ENCODE results near the gene LONP2.

- TF ChIP-seq CTCF (conservative IDR thresholded peaks at IDR 0.05) (no peak), ZFX (IDR thresholded peaks at IDR 0.05) (no peak)
Measured at GRCh38 chr16:48374255-48374654, 130.2 kb downstream of the LONP2 start.
